ENCODE data around the gene VPS13A.

The VPS13A gene

GRCh38 chr9:77460938-77461337 lies 283.6 kb downstream of the VPS13A start:
- DNase-seq (ENCODE audit: low spot score): no peak

- no peak for DNase-seq (ENCODE audit: low spot score)
Measured at GRCh38 chr9:77462066-77462465, 284.7 kb downstream of the VPS13A start.

DNA sequence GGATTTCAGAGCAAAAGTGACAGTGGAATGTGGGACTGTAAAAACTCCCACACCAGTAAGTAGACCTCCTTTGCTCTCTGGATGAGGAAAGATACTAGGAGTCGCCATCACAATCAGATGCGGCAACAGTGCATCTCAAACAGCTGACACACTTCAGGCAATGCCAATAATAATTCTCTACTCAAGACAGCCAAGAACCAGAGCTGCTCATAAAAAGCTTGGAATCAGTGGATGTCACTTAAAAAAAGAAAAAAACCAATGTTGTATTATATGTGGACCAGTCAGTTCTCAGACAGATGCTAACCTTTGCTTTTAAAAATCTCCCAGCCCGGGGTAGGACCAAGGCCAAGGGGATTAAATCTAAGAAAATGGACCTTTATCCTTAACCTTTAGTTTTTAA lies 285.8 kb downstream of the VPS13A start:
- DNase-seq (ENCODE audit: low spot score): no peak

GRCh38 chr9:77464661-77465060 lies 287.3 kb downstream of the VPS13A start:
- no peak for DNase-seq (ENCODE audit: low spot score)

DNA sequence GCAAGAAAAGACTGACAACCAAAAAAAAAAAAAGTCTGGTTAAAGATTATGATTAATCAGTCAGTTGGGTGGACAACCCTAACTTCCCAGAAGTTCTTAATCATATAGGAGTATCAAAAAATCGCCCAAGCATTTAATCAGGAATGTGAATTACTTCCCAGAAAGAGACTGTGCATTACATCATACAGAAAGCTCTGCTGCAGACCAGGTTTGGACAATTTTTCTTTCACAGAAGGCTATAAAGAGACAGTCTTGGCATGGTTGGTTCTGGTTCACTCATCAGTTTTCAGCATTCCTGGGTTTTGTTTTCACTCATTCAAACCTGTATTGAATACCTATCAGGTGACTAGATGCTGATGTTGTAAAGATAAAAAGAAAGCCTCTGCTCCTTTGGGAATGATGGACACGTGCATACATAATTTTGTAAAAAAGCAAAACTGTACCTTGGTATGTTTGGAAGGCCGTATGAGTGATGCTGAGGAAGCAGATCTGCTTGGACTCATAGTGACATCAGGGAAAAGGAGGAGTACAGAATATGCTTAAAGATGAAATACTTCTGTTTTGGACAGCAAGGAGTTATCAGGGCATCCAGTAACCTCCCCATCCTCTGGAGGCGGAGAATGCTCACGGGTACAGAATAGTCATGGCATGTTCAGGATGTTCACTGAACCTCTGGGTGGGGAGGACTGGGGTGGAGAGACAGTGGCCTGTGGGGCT lies 292.3 kb downstream of the VPS13A start:
- DNase-seq (ENCODE audit: low spot score): no peak

Measured in Ammon's horn (tissue), 1 donor.